Vagina (tissue), 2 donors: ENCODE measurements around the gene DDI2. TPM values are rescaled to one million over a fixed set of nuclear protein-coding genes. Genes with fewer than 3 reads are reported as not detected.

Source experiments
- DNase-seq, 2 donors: peaks; one replicate each; pipeline ENCODE4 v3.0.0-alpha.2; 2017; ENCODE audit errors: extremely low spot score in 2 of 2
- H3K27ac ChIP-seq: fragments of 200-600 bp; sonication (generic); one replicate; pipeline ENCODE4 v1.5.1; 2019
- H3K27me3 ChIP-seq: fragments of 200-600 bp; sonication (generic); one replicate; pipeline ENCODE4 v1.5.1; 2019
- H3K36me3 ChIP-seq, 2 donors: fragments of 200-600 bp; sonication (generic); one replicate each; pipeline ENCODE4 v1.5.1; 2017 to 2019
- H3K4me1 ChIP-seq: fragments of 200-600 bp; sonication (generic); one replicate; pipeline ENCODE4 v1.5.1; 2019
- H3K4me3 ChIP-seq, 2 donors: fragments of 200-600 bp; sonication (generic); 1 replicate in 1 of 2; 2 replicates in 1 of 2; pipeline ENCODE4 v1.5.1; 2016 to 2019
- H3K9me3 ChIP-seq: fragments of 200-600 bp; sonication (generic); one replicate; pipeline ENCODE4 v1.5.1; 2019
- CTCF ChIP-seq, 3 experiments: fragments of 450-650 bp in 2 of 3; fragments of 200-600 bp in 1 of 3; sonication (generic) in 1 of 3; IDR thresholded peaks; one replicate each; pipeline ENCODE4 v1.5.1; 2017 to 2019; ENCODE audit warnings: antibody characterized with exemption in 3 of 3, mild to moderate bottlenecking in 2 of 3, moderate library complexity in 2 of 3
- POLR2A ChIP-seq, 2 donors: fragments of 450-650 bp; IDR thresholded peaks; one replicate each; pipeline ENCODE4 v1.6.1; 2017; ENCODE audit warnings: antibody characterized with exemption in 2 of 2, mild to moderate bottlenecking in 2 of 2, moderate library complexity in 2 of 2
- POLR2AphosphoS5 ChIP-seq, 2 donors: sonication (generic); formaldehyde crosslinking; IDR thresholded peaks; one replicate each; pipeline ENCODE4 v1.9.0; 2017; ENCODE audit warnings: antibody characterized with exemption in 2 of 2, mild to moderate bottlenecking in 2 of 2, low read depth in 1 of 2; ENCODE audit not compliant: insufficient read depth in 1 of 2
- intact Hi-C: fragments of 100-400 bp; cut with DNase I; formaldehyde crosslinking; loops from one replicate; pipeline ENCODE4 v1.15.1; 2023
- total RNA-seq: library from RNA; depleted of rRNA; stranded (reverse); fragments of >200 nt; gene quantifications from one replicate; pipeline ENCODE4 v1.2.3, GENCODE V29; 2016

The DDI2 gene
- total RNA-seq: 59.2 TPM

- TF ChIP-seq POLR2AphosphoS5 (IDR thresholded peaks at IDR 0.05; ENCODE audit: insufficient read depth in 1 of 2, low read depth in 1 of 2) (peak; percentile 67 to 83), POLR2A (IDR thresholded peaks at IDR 0.05) (peak; percentile 53 to 90), CTCF (IDR thresholded peaks at IDR 0.05) (no peak)
- intact Hi-C loops: loop anchor here (10.0 kb wide), 1 partner anchor 87 kb away; no protein-coding TSS in a partner anchor
- H3K4me3 ChIP-seq: peak within 1 kb of the TSS; percentile 89 to 99
- no peaks in the 10 kb centered on the region for H3K9me3 ChIP-seq
- peaks cover 46% of the 10 kb centered on the region for H3K4me1 ChIP-seq
- no peaks in the 10 kb centered on the region for H3K36me3 ChIP-seq
- H3K27me3 ChIP-seq: no peaks in the 10 kb centered on the region
- peak within 1 kb of the TSS; percentile 100 for H3K27ac ChIP-seq
- peak; percentile 98 for DNase-seq
Measured at GRCh38 chr1:15617173-15618076, at the start of gene DDI2. Gene DDI2 (plus strand): TSS chr1:15617458. CDS start chr1:15617671, 213 bp downstream.

- no peak for DNase-seq
- no peak overlapping the region for H3K27ac ChIP-seq
- peaks cover 0 to 52% of the 10 kb centered on the region in 2 donors for H3K36me3 ChIP-seq
- no peaks in the 10 kb centered on the region for H3K4me1 ChIP-seq
- H3K4me3 ChIP-seq: no peak overlapping the region
- H3K9me3 ChIP-seq: no peaks in the 10 kb centered on the region
- H3K27me3 ChIP-seq: no peaks in the 10 kb centered on the region
- TF ChIP-seq CTCF (IDR thresholded peaks at IDR 0.05): no peak
- TF ChIP-seq POLR2A (IDR thresholded peaks at IDR 0.05): no peak
- no peak for TF ChIP-seq POLR2AphosphoS5 (IDR thresholded peaks at IDR 0.05; ENCODE audit: insufficient read depth in 1 of 2, low read depth in 1 of 2)
- intact Hi-C loops: no loop called here
Measured at GRCh38 chr1:15568387-15569073, 48.7 kb upstream of the DDI2 start.

- TF ChIP-seq CTCF (IDR thresholded peaks at IDR 0.05) (no peak), POLR2AphosphoS5 (IDR thresholded peaks at IDR 0.05; ENCODE audit: insufficient read depth in 1 of 2, low read depth in 1 of 2) (no peak), POLR2A (IDR thresholded peaks at IDR 0.05) (no peak)
- Histone ChIP-seq H3K9me3 (no peaks in the 10 kb centered on the region), H3K4me3 (no peak overlapping the region), H3K27ac (no peak overlapping the region), H3K4me1 (no peaks in the 10 kb centered on the region), H3K27me3 (no peaks in the 10 kb centered on the region), H3K36me3 (peaks cover 0 to 31% of the 10 kb centered on the region in 2 donors)
- intact Hi-C loops: no loop called here
- no peak for DNase-seq
Measured at GRCh38 chr1:15570861-15571260, 46.4 kb upstream of the DDI2 start.

GRCh38 chr1:15571266-15571665 is 46.0 kb upstream of the DDI2 start:
- H3K27me3 ChIP-seq: no peaks in the 10 kb centered on the region
- no peak overlapping the region for H3K27ac ChIP-seq
- intact Hi-C loops: no loop called here
- H3K9me3 ChIP-seq: no peaks in the 10 kb centered on the region
- DNase-seq: no peak
- H3K36me3 ChIP-seq: peaks cover 0 to 27% of the 10 kb centered on the region in 2 donors
- no peak overlapping the region for H3K4me3 ChIP-seq
- H3K4me1 ChIP-seq: no peaks in the 10 kb centered on the region
- no peak for TF ChIP-seq POLR2A (IDR thresholded peaks at IDR 0.05)
- no peak for TF ChIP-seq CTCF (IDR thresholded peaks at IDR 0.05)
- no peak for TF ChIP-seq POLR2AphosphoS5 (IDR thresholded peaks at IDR 0.05; ENCODE audit: insufficient read depth in 1 of 2, low read depth in 1 of 2)
